Measurements from ENCODE around the gene COG5.

- TF ChIP-seq CTCF (IDR thresholded peaks at IDR 0.05; ENCODE audit: insufficient read depth, low read length): no peak
- TF ChIP-seq POLR2AphosphoS5 (IDR thresholded peaks at IDR 0.05; ENCODE audit: low read depth): no peak
- TF ChIP-seq REST (IDR thresholded peaks at IDR 0.05; ENCODE audit: insufficient replicate concordance, low read depth): no peak
- TF ChIP-seq SPI1 (IDR thresholded peaks at IDR 0.05; ENCODE audit: borderline replicate concordance, low read depth): no peak
- TF ChIP-seq GABPA (IDR thresholded peaks at IDR 0.05; ENCODE audit: low read depth): no peak
These were observed 82.8 kb downstream of the COG5 start for GRCh38 chr7:107480932-107481331.
